ENCODE results near the gene ZNF808.
"Not testable (repeated sequence)": the region's sequence is repeated elsewhere in the genome, so short reads cannot be mapped to it uniquely, and the experiment has no call there.

The ZNF808 gene

DNA sequence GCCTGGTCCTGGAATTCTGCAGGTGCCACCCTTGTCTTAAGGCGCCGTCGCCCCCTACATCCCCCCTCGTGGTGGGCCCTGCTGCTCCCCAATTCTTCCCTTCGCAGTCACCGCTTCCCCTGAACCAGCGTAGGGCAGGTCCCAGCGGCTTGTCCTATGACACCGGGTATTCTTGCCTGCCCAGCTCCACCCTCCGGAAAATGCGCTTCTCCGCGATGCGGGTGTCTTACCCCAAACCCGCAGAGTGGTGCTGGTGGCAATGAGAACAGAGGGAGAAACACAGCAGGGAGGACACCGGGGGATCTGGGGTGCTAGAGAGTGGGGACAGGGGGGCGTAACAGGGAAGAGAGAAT is 9.0 kb downstream of the ZNF808 start:
- DNase-seq, result no peak

DNA sequence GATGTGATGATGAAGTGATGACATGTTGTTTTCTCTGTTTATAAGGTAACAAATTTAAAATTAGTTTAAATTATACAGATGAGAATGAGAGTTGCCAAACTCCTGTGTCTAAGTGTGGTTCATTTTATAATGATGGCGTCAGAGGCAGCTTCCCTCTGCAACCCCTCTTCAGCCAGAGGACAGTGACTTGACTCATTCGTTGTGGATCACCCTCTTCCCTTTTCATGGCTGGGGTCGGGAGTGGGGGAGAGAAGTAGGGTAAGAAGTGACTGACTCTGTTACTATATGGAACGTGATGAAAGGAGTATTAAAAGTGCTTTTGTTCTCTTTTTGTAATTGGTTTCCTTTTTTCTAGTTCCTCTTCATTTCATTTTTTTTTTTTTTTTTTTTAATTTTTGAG is 11.3 kb downstream of the ZNF808 start:
- DNase-seq, result not testable (repeated sequence)

DNA sequence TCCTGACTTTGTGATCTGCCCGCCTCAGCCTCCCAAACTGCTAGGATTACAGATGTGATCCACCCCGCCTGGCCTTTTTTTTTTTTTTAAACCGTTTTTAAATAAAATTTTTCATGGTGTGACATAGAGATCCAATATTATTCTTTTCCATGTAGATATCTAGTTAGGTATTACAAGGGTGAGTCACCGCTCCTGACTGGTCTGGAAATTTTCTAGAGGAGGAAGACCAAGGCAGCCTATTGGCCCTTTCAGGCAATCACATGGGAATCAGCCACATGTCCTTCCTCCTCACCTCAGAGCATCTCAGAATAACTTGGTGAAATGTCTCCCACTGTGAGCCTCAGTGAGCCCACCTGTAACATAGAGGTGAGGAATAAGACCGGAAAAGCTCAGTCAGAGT is 13.7 kb downstream of the ZNF808 start:
- not testable (repeated sequence) for DNase-seq

DNA sequence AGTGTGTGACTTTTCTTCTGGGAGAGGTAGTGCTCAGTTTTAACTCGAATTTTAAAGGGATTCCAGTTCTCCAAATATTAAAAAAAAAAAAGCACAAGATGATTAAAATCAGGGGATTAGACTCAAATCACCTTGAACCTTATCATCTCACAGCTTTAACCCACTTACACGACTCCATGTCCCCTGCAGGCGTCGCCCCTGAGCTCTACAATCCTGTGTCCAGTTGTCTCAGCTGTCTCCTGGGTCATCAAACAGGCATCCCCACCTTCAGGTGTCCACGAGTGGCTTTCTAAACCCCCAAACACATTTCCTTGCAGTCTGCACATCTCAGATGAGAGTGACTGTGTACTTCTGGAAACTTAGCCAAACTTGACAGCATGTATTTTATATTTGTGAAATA is 14.1 kb downstream of the ZNF808 start:
- no peak for DNase-seq

DNA sequence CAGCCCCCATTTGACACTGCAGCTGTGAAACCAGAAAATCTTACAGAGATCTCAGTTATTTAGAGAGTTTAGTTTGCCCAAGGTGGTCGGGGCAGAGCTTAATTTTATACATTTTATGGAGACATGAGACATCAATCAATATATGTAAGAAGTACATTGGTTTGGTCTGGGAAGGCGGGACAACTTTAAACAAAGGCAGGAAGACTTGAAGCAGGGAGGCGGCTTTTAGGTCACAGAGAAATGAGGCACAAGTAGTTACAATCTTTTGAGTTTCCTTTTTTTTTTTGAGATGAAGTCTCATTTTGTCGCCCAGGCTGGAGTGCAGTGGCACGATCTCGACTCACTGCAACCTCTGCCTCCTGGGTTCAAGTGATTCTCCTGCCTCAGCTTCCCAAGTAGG is 15.1 kb downstream of the ZNF808 start:
- not testable (repeated sequence) for DNase-seq

DNA sequence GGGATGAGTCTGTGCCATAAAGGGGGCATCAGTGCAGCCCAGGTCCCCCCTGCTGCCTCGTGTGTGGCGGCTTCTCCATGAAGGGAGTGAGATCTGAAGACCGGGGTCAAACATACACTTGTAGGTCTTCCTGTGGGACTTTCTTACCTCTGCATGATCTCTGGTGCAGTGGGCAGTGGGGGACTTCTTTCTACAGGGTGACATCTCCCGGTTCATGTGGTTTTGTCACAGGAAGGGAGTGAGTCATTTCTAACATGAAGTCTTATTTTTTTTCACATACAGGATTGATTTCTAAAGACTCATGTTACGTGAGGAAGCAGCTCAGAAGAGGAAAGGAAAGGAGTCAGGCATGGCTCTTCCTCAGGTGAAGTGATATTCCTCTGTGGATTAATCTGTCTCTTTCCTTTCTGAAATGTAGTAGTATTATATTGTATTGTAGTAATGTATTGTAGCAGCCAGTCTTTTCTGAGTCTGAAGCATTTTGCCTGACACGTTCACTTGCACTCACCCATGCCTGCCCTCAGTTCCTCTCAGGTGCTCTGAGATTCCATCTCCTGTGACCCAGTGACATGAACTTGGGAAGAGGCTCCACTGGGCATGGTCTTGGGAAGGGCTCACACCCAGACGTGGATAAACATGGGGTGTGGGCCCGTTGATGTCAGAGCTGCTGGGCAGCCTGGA is 15.7 kb downstream of the ZNF808 start:
- no peak for DNase-seq

DNA sequence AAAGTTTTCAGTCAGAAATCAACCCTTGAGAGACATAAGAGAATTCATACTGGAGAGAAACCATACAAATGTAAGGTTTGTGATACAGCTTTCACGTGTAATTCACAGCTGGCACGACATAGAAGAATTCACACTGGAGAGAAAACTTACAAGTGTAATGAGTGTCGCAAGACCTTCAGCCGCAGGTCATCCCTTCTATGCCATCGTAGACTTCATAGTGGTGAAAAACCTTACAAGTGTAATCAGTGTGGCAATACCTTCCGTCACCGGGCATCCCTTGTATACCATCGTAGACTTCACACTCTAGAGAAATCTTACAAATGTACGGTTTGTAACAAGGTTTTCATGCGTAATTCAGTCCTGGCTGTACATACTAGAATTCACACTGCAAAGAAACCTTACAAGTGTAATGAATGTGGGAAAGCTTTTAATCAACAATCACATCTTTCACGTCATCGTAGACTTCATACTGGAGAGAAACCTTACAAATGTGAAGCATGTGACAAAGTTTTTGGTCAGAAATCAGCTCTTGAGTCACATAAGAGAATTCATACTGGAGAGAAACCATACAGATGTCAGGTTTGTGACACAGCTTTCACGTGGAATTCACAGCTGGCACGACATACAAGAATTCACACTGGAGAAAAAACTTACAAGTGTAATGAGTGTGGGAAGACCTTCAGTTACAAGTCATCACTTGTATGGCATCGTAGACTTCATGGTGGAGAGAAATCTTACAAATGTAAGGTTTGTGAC is 26.9 kb downstream of the ZNF808 start:
- no peak for DNase-seq

DNA sequence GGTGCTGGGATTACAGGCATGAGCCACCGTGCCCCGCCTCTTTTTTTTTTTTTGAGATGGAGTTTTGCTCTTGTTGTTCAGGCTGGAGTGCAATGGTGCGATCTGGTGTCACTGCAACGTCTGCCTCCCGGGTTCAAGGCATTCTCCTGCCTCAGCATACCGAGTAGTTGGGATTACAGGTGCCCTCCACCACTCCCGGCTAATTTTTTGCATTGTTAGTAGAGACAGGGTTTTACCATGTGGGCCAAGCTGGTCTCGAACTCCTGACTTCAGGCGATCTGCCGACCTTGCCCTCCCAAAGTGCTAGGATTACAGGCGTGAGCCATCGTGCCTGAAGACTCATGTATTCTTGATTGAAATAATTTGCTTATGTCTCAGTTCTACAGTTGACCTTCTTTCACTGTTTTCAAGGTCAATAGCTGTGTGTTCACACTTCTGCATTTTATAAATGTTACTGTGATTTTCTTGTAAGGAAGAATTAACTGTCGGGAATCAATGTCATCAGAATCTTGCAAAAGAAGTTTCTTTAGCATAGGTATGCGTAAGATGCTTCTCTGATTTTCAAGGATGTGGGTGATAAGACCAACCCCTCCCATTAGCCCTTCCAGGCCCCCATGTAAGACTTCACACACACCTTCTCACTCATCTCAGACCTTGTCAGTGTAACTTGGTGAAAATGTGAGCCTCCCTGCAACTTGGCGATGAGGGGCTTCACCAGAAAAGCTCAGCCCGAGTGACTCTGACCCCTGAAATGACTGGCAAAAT is 29.9 kb downstream of the ZNF808 start:
- DNase-seq, result no peak

DNA sequence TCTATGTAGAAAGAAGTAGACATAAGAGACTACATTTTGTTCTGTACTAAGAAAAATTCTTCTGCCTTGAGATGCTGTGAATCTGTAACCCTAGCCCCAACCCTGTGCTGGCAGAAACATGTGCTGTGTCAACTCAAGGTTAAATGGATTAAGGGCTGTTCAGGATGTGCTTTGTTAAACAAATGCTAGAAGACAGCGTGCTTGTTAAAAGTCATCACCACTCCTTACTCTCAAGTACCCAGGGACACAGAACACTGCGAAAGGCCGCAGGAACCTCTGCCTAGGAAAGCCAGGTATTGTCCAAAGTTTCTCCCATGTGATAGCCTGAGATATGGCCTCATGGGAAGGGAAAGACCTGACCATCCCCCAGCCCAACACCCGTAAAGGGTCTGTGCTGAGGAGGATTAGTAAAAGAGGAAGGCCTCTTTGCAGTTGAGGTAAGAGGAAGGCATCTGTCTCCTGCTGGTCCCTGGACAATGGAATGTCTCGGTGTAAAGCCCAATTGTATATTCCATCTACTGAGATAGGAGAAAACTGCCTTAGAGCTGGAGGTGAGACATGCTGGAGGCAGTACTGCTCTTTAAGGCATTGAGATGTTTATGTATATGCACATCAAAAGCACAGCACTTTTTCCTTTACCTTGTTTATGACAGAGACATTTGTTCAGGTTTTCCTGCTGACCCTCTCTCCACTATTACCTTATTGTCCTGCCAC is 31.4 kb downstream of the ZNF808 start:
- DNase-seq, result not testable (repeated sequence)

DNA sequence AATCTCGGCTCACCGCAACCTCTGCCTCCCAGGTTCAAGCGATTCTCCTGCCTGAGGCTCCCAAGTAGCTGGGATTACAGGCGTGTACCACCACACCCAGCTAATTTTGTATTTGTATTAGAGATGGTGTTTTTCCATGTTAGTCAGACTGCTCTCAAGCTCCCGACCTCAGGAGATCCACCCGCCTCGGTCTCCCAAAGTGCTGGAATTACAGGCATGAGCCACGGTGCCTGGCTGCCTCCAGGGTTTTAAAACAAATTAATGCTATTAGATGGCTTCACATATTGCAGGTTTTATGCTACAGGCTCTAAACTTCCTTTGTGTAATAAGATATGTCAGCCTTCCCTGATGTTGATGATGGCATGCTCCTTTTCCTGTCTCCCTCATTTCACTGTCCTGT is 34.1 kb downstream of the ZNF808 start:
- not testable (repeated sequence) for DNase-seq

DNA sequence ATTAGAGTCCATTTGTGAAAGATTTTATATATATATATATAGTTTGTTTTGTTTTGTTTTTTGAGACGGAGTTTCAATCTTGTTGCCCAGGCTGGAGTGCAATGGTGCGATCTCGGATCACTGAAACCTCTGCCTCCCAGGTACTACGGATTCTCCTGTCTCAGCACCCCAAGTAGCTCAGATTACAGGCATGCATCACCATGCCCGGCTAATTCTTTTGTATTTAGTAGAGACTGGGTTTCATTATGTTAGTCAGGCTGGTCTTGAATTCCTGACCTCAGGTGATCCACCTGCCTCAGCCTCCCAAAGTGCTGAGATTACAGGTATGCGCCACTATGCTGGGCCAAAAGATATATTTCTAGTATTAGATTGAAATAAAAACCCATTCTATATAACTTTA is 38.7 kb downstream of the ZNF808 start:
- no peak for DNase-seq

DNA sequence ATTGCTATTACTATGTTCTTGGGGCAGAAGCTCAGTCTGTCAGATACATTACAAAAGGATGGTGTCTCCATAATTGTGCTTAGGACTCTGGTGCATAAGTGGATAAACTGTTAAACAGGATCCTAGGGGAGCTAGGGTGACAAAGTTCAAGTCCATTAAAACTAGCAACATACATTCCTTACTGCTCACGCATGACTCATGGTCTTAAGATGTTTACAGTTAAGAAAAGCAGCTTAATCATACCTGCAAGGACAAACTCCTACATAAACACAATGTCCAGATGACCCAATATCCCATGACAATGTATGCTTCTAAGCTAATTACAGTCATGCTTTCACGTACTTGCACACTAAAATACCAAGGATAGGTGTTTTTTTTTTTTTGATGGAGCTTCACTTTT is 39.1 kb downstream of the ZNF808 start:
- DNase-seq, result peak; percentile 25

DNA sequence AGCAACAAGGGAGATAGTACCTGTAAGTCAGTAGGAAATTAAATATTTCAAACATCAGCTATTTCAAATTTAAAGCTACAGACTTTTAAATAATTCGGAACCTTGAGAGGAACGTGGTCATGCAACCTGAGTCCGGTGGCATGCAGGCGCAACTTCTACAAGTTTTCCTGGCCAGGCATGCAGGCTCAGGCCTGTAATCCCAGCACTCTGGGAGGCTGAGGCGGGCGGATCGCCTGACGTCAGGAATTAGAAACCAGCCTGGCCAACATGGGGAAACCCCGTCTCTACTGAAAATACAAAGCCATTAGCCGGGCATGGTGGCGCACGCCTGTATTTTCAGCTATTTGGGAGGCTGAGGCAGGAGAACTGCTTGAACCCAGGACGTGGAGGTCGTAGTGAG is 40.5 kb downstream of the ZNF808 start:
- DNase-seq, result no peak

DNA sequence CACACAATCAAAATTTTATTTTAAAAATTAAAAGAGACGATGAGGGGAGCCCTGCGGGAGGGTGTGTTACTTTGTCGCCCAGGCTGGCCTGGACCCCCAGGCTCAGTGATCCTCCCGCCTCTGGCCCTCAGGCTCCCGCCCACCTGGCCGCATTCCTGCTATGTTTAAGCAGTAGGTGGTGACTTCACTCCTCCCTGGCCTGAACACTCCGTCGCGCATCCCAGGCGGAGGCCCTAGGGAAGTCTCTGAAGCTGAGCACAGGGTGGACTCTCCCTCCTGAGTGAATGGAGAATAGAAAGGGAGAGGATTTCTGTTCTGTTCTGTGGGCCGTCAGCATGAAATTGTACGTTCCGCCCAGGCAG is 42.2 kb downstream of the ZNF808 start:
- DNase-seq, result peak; percentile 7

DNA sequence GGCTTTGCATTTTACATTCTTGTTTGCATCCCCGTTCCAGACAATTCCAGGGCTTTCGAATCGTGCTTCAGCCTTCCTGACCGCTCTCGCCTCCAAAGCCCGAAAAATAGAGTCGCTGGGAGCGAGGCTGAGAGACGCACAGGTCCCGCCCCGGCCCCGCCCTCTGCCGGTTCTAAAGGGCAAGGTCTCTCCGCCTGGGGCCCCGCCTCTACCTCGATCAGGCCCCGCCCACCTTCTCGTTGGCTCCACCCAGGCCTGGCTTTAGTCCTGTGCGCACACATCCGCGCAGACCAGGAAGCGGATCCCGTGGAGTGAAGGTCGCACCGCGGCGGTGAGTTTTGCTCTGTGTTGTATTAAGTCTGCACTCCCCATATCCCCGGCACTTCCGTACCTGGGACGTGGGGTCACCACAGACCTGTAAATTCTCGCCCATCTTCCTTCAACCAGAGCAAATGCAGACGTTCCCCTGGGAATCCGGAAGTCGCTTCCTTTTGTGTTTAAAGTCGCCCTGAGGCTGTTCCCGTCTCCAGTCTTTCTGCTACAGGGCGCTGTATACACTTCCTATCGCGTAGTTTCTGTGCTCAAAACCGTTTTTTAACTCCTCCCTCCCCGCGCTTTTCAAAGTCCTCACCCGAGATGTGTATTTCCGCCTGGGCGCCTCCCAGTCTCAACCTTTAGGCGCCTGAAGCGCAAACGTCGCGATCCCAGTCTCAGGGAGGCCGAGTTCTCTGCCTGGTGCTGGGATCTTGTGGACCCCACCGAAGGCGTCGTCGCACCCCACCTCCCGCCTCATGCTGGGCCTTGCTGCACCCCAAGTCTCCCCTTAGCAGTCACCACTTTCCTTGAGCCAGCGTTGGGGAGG is 42.8 kb downstream of the ZNF808 start, which contains the start of gene ZNF701:
TSS of gene ZNF701 (plus strand) at position 288 of the 862 bp plus-strand sequence. CDS start 3,861 bp downstream, outside the sequence.
- peak; percentile 92 for DNase-seq

DNA sequence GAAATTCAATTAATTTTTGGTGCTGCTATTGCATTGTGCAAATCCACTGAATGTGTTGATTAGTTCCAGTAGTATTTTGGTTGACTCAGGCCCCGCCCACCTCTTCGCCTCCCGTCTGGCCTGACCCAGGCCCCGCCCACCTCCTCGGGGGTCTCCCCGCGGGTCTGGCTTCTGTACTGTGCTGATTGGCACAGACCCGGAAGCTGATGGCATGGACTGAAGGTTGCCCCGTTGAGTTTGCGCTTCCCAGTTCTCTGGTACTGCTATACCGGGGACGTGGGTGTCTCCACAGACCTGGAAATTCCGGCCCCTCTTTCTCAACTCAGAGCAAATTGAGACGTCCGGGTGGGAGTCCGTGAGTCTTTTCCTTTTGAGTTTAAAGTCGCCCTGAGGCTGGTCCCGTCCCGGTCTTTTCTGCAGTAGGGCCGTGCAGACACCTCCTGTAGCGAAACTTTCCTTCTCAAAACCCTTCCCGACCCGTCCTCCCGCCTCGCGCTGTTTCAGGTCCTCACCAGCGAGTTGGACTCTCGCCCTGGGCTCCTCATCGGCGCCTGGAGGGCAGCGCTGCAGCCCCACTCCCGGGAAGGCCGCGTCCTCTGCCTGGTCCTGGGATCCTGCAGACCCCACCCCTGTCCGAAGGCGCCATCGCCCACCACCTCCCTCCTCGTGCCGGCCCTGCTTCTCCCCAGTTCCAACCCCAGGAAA is 57.4 kb downstream of the ZNF808 start:
- no peak for DNase-seq

DNA sequence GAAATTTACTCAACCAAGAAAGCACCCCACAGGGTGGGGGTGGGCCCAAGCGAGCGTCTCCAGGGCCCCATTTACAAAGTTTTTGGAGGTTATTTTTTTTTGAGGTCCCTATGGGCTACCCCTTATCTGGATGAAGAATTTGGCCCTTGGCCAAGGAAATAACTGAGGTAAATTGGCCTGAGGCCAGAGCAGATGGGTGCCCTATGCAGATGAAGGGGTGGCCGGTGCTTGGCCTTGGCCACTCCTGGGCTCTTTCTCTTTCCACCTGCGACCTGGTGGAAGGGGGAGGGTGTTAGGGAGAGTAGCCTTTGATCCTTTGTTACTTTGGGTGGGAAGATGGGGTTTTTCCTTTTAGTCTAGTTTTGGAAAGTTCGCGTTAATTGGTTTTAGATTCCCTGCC is 58.1 kb downstream of the ZNF808 start:
- no peak for DNase-seq

DNA sequence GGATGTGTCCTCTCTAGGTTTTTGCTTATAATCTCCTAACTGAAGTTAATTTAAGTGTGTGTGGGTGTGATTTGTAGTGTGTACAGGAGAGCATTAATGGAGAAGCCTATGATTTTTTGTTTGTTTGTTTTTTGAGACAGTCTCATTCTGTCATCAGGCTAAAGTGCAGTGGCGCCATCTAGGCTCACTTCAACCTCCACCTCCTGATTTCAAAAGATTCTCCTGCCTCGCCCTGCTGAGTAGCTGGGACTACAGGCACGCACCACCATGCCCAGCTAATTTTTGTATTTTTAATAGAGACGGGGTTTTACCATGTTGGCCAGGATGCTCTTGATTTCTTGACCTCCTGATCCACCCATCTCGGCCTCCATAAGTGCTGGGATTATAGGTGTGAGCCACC is 63.3 kb downstream of the ZNF808 start:
- DNase-seq, result no peak

DNA sequence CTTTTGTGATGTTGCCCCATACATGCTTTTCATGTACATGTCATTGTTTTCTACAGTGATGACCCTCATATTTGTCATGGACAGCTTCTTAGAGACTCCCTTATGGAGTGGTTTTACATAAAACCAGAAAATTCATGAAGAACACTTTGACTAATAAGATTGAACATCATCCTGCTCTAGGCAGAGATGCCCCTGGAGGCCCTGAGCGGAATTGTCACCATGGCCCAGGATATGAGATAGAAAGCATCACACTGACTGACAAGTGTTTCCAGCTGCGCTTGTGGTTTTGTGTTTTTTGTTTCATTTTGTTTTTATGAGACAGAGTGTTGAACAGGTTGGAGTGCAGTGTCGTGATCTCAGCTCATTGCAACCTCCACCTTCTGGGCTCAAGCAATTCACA is 64.8 kb downstream of the ZNF808 start:
- no peak for DNase-seq

DNA sequence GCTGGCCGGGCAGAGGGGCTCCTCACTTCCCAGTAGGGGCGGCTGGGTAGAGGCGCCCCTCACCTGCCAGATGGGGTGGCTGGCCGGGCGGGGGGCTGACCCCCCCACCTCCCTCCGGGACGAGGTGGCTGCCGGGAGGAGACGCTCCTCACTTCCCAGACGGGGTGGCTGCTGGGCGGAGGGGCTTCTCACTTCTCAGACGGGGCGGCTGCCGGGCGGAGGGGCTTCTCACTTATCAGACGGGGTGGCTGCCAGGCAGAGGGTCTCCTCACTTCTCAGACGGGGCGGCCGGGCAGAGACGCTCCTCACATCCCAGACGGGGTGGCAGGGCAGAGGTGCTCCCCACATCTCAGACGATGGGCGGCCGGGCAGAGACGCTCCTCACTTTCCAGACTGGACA is 66.0 kb downstream of the ZNF808 start:
- DNase-seq, result not testable (repeated sequence)

DNA sequence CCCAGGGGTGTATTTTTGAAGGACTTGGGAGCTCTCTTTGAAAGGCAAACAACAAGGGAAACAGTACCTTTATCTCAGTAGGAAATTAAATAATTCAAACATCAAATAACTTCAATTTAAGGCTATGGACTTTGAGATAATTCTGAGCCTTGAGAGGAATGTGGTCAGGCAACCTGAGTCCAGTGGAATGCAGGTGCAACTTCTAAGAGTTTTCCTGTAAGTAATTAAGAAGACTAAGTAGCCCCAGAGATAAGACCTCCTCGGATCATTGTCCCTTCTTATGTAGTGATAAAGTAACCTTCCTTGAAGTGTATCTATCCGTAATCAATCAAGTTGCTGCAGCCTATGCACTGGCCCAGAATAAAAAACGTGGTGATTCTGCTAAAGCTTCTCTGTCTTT is 71.8 kb downstream of the ZNF808 start:
- no peak for DNase-seq

Data from fibroblast of skin of scalp (primary cell).